SU-DHL-6 (cell line): ENCODE results near the gene PEX11B.

Experiments
- CTCF ChIP-seq: fragments of 200-600 bp; sonication (generic); IDR thresholded peaks from one replicate; pipeline ENCODE4 v1.5.1; 2017; ENCODE audit warnings: antibody characterized with exemption, mild to moderate bottlenecking, low read length, moderate library complexity; ENCODE audit not compliant: insufficient read depth, poor library complexity, severe bottlenecking
- EZH2phosphoT487 ChIP-seq: fragments of 200-600 bp; sonication (generic), shearing (Covaris generic); conservative IDR thresholded peaks from 2 replicates; pipeline ENCODE4 v1.6.1; 2018; ENCODE audit warnings: mild to moderate bottlenecking, antibody characterized with exemption, low read length, moderate library complexity, mixed read lengths

- no peak for TF ChIP-seq CTCF
- TF ChIP-seq EZH2phosphoT487: no peak
Observed at GRCh38 chr1:145944532-145944931, 26.0 kb upstream of the PEX11B start.
